GM18861 (cell line): ENCODE data around the gene TRIM15.
"Not testable (repeated sequence)": the region's sequence is repeated elsewhere in the genome, so short reads cannot be mapped to it uniquely, and the experiment has no call there.

Source experiments
- ATAC-seq: cut with Tn5 transposase; IDR thresholded peaks from one replicate; pipeline ENCODE4 v1.9.1; 2021; ENCODE audit not compliant: unreplicated experiment

Gene TRIM15

DNA sequence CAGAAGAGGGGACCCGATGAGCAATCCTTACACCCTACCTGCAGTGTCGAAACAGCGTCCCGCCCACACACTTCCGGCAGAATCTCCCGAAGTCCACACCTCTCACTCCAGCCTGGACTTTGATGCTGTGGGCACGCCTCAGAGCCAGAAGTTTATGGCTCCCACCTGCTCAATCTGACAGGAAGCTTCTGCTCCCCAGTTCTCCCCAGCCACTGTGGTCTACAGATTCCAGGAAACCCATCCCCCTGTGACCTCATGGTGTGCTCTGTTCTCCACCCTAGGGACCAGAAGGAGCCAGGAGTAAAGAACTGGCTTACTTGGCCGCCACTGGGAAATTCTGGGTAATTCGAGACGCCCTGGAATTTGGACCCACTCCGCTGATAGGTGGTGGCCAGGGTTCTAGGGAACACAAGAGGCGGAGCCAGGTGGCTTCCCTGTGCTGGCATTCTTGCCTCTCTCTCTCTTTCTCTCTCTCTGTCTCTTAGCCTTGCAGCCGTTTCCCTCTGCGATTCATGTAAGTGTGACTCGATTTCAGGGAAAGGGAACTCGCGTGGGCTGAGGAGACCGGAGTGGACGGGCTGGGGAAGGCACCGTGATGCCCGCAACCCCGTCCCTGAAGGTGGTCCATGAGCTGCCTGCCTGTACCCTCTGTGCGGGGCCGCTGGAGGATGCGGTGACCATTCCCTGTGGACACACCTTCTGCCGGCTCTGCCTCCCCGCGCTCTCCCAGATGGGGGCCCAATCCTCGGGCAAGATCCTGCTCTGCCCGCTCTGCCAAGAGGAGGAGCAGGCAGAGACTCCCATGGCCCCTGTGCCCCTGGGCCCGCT lies at the start of gene TRIM15:
TSS of gene TRIM15 (plus strand) at position 457 of the 828 bp plus-strand sequence. CDS start at position 596, 139 bp downstream.
- no peak for ATAC-seq

GRCh38 chr6:30113841-30114240 lies 49.5 kb upstream of the TRIM15 start:
- no peak for ATAC-seq

GRCh38 chr6:30116724-30117123 lies 46.6 kb upstream of the TRIM15 start:
- no peak for ATAC-seq

DNA sequence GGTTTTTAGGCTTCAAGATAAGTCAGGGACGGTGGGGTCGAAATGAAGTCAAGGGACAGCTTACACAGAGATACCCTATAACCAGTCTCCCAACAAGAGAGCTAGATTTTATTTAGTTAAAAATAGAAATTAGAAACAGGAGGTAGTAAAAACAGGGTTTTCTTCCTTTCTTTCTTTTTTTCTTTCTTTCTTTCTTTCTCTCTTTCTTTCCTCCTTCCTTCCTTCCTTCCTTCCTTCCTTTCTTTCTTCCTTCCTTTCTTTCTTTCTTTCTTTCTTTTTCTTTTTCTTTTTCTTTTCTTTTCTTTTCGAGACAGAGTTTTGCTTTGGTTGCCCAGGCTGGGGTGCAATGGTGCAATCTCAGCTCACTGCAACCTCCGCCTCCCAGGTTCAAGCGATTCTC lies 44.7 kb upstream of the TRIM15 start:
- ATAC-seq: not testable (repeated sequence)

GRCh38 chr6:30121446-30122366 lies 41.6 kb upstream of the TRIM15 start:
- no peak for ATAC-seq

DNA sequence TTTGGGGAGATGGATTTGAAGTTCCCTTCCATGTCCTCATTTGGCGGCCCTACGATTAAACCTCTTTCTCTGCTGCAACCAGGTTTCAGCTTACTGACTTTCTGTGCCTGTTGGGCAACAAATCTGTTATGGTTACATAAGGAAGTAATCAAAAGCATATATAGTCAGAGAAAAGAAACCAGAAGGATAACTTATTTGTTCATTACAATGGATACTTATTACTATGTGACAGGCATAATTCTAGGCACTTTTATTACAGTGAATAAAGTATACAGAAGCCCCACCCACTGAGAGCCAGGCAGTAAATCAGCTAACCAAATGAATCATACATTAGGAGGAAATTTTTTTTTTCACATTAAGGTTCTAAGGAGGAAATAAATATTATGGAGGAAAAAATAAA lies 40.8 kb upstream of the TRIM15 start:
- no peak for ATAC-seq

GRCh38 chr6:30127238-30128093 lies 35.9 kb upstream of the TRIM15 start:
- no peak for ATAC-seq

GRCh38 chr6:30129265-30130178 lies 33.8 kb upstream of the TRIM15 start:
- no peak for ATAC-seq

- no peak for ATAC-seq
These were observed 33.1 kb upstream of the TRIM15 start for GRCh38 chr6:30130179-30130679.

GRCh38 chr6:30130887-30131862 lies 32.2 kb upstream of the TRIM15 start:
- peak; percentile 69 for ATAC-seq

- no peak for ATAC-seq
These were observed 31.3 kb upstream of the TRIM15 start for GRCh38 chr6:30131947-30132497.

GRCh38 chr6:30135147-30135546 lies 28.2 kb upstream of the TRIM15 start:
- ATAC-seq: no peak

DNA sequence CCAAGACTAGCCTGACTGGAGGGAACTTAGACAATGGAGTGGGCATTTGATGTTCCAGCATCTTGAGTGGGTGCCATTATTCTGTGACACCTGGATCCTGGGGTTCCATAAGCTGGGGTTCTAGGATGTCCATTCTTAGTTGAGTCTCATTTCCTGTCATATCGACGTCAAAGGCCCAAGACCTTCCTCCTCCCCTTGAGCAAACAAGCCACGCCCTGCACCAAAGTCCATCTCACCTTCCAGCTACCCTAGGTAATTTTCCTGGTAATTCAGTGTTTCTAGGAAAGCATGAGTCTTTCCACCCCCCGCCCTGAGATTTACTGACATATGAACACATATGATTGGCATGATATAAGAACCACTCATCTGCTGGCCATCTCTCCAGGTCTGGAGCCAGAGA lies 27.6 kb upstream of the TRIM15 start, which contains the start of gene TRIM40:
TSS of gene TRIM40 (plus strand) at position 384 of the 400 bp plus-strand sequence. CDS start 897 bp downstream, outside the sequence.
- no peak for ATAC-seq

DNA sequence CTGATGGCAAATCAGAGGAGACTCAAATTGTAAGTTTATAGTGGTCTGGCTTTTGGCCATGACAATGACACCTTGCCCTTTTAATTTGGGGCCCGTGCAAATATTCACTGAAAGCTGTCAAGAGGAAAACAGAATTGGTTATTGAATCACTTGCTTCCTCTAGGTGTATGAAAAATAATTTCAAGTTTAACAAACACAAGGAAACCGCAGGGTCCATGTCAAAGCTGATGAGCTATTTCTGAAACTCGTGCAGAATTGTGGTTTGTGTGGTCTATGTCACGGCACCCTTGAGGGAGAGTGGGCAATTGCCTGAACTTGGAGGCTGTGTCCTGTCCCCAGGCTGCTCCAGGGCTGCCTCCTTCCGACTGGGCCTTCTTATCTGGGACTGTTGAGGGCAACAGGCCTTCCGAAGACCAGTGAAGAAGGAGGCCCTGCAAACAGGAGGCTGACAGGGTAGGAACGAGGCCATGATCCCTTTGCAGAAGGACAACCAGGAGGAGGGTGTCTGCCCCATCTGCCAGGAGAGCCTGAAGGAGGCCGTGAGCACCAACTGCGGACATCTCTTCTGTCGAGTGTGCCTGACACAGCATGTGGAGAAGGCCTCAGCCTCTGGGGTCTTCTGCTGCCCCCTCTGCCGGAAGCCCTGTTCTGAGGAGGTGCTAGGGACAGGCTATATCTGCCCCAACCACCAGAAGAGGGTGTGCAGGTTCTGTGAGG lies 26.6 kb upstream of the TRIM15 start:
- ATAC-seq: no peak

- not testable (repeated sequence) for ATAC-seq
These were observed 23.1 kb upstream of the TRIM15 start for GRCh38 chr6:30140240-30140639.

- no peak for ATAC-seq
These were observed 20.7 kb upstream of the TRIM15 start for GRCh38 chr6:30142665-30143064.

GRCh38 chr6:30143780-30144179 lies 19.6 kb upstream of the TRIM15 start:
- no peak for ATAC-seq
